SK-N-SH treated with all-trans-retinoic acid at 6 μM for 48 hours (cell line): Measurements from ENCODE around the gene NEGR1.

Source experiments
- ARNTL ChIP-seq: fragments of 450-650 bp; formaldehyde crosslinking; IDR thresholded peaks from 2 replicates; pipeline ENCODE4 v1.5.0; 2020; ENCODE audit warnings: low read depth, mild to moderate bottlenecking, moderate library complexity, borderline replicate concordance
- CREB5 ChIP-seq: fragments of 250-450 bp; sonication (Bioruptor Pico); IDR thresholded peaks from 2 replicates; pipeline ENCODE4 v1.5.1; 2020; ENCODE audit warnings: low read depth, mild to moderate bottlenecking, moderate library complexity
- CSDC2 ChIP-seq: fragments of 250-450 bp; sonication (Bioruptor Pico); IDR thresholded peaks from 2 replicates; pipeline ENCODE4 v1.5.0; 2020; ENCODE audit warnings: mild to moderate bottlenecking, moderate library complexity
- GLIS3 ChIP-seq: fragments of 250-450 bp; sonication (Bioruptor Pico); IDR thresholded peaks from 2 replicates; pipeline ENCODE4 v1.5.0; 2020; ENCODE audit warnings: mild to moderate bottlenecking, moderate library complexity
- OSR1 ChIP-seq: fragments of 250-450 bp; sonication (Bioruptor Pico); IDR thresholded peaks from 2 replicates; pipeline ENCODE4 v1.8.0; 2022; ENCODE audit warnings: moderate library complexity, mild to moderate bottlenecking, inconsistent platforms
- PATZ1 ChIP-seq: fragments of 250-450 bp; sonication (Bioruptor Pico); IDR thresholded peaks from 2 replicates; pipeline ENCODE4 v1.8.0; 2020; ENCODE audit warnings: mild to moderate bottlenecking, moderate library complexity, borderline replicate concordance
- POU6F1 ChIP-seq: fragments of 250-450 bp; sonication (Bioruptor Pico); IDR thresholded peaks from 2 replicates; pipeline ENCODE4 v1.8.0; 2021; ENCODE audit warnings: low read depth, mild to moderate bottlenecking, moderate library complexity, borderline replicate concordance
- PPARA ChIP-seq: fragments of 250-450 bp; sonication (Bioruptor Pico); IDR thresholded peaks from 2 replicates; pipeline ENCODE4 v1.5.0; 2020; ENCODE audit warnings: mild to moderate bottlenecking, borderline replicate concordance
- RARB ChIP-seq: fragments of 250-450 bp; sonication (Bioruptor Pico); IDR thresholded peaks from 2 replicates; pipeline ENCODE4 v1.8.0; 2021; ENCODE audit warnings: mild to moderate bottlenecking, moderate library complexity
- TCF4 ChIP-seq: fragments of 250-450 bp; sonication (Bioruptor Pico); IDR thresholded peaks from 2 replicates; pipeline ENCODE4 v1.8.0; 2021; ENCODE audit warnings: mild to moderate bottlenecking, moderate library complexity, borderline replicate concordance
- ZFP3 ChIP-seq: fragments of 250-450 bp; sonication (Bioruptor Pico); IDR thresholded peaks from 2 replicates; pipeline ENCODE4 v1.5.0; 2020; ENCODE audit warnings: mild to moderate bottlenecking, moderate library complexity
- ZFP30 ChIP-seq: fragments of 450-650 bp; formaldehyde crosslinking; IDR thresholded peaks from 2 replicates; pipeline ENCODE4 v1.5.0; 2022; ENCODE audit warnings: mild to moderate bottlenecking, moderate library complexity
- ZNF565 ChIP-seq: fragments of 450-650 bp; formaldehyde crosslinking; conservative IDR thresholded peaks from 2 replicates; pipeline ENCODE4 v1.5.0; 2020; ENCODE audit warnings: low read depth, mild to moderate bottlenecking, moderate library complexity
- ZNF8 ChIP-seq: fragments of 450-650 bp; formaldehyde crosslinking; IDR thresholded peaks from 2 replicates; pipeline ENCODE4 v1.5.0; 2020; ENCODE audit warnings: mild to moderate bottlenecking, moderate library complexity

GRCh38 chr1:71647513-71648300 lies 634.6 kb downstream of the NEGR1 start:
- TF ChIP-seq ZNF8 (CRISPR knock-in tag) (no peak), ARNTL (CRISPR knock-in tag) (no peak), PATZ1 (CRISPR knock-in tag) (no peak), GLIS3 (CRISPR knock-in tag) (no peak), CREB5 (no peak), RARB (CRISPR knock-in tag) (no peak), ZFP3 (CRISPR knock-in tag) (no peak), ZNF565 (CRISPR knock-in tag) (no peak), OSR1 (CRISPR knock-in tag) (no peak), CSDC2 (CRISPR knock-in tag) (no peak), TCF4 (no peak), POU6F1 (CRISPR knock-in tag) (no peak), ZFP30 (CRISPR knock-in tag) (no peak), PPARA (CRISPR knock-in tag) (no peak)
